Activated T-helper 17 cell treated with anti-CD3 and anti-CD28 coated beads, Interleukin-2, amount 50 U/mL, for 72 hours (primary cell): ENCODE data around the gene SPR. TPM values are rescaled to one million over a fixed set of nuclear protein-coding genes. Genes with fewer than 3 reads are reported as not detected.

ENCODE experiments used
- ATAC-seq: fragments of 150-1000 bp; cut with Tn5 transposase; replicated peaks from 2 replicates; pipeline ENCODE4 v1.10.0; 2021; ENCODE audit warnings: mild to moderate bottlenecking, moderate library complexity
- H3K27ac Mint-ChIP-seq: one replicate; pipeline ENCODE4 v1.8.0; 2022; ENCODE audit warnings: mixed read lengths
- H3K27me3 Mint-ChIP-seq: one replicate; pipeline ENCODE4 v1.8.0; 2022; ENCODE audit warnings: mixed read lengths
- H3K36me3 Mint-ChIP-seq: one replicate; pipeline ENCODE4 v1.8.0; 2022; ENCODE audit warnings: low read depth, mild to moderate bottlenecking, mixed read lengths
- H3K4me1 Mint-ChIP-seq: one replicate; pipeline ENCODE4 v1.8.0; 2022; ENCODE audit warnings: mixed read lengths
- H3K4me3 Mint-ChIP-seq: one replicate; pipeline ENCODE4 v1.8.0; 2022; ENCODE audit warnings: mild to moderate bottlenecking, mixed read lengths
- H3K9me3 Mint-ChIP-seq: one replicate; pipeline ENCODE4 v1.8.0; 2022; ENCODE audit warnings: mixed read lengths
- total RNA-seq, 2 donors: library from RNA; stranded (reverse); gene quantifications; one replicate each; pipeline ENCODE4 v1.2.3, GENCODE V29; 2022

SPR gene
- total RNA-seq, 2 donors from 2014 or later, result 5.2 to 12.9 TPM

- H3K36me3 Mint-ChIP-seq, result no peaks in the 10 kb centered on the region
- no peaks in the 10 kb centered on the region for H3K9me3 Mint-ChIP-seq
- no peak overlapping the region for H3K4me3 Mint-ChIP-seq
- ATAC-seq, result no peak
- peaks cover 26% of the 10 kb centered on the region for H3K27me3 Mint-ChIP-seq
- no peaks in the 10 kb centered on the region for H3K4me1 Mint-ChIP-seq
- no peak overlapping the region for H3K27ac Mint-ChIP-seq
These were observed 16.1 kb upstream of the SPR start for GRCh38 chr2:72871060-72871459.

GRCh38 chr2:72871880-72872279 lies 15.3 kb upstream of the SPR start:
- ATAC-seq, result peak; percentile 34

GRCh38 chr2:72883356-72883962 lies 3.7 kb upstream of the SPR start:
- no peaks in the 10 kb centered on the region for H3K4me1 Mint-ChIP-seq
- no peak for ATAC-seq
- peaks cover 52% of the 10 kb centered on the region for H3K27me3 Mint-ChIP-seq
- H3K9me3 Mint-ChIP-seq, result no peaks in the 10 kb centered on the region
- H3K4me3 Mint-ChIP-seq, result no peak overlapping the region
- no peak overlapping the region for H3K27ac Mint-ChIP-seq
- no peaks in the 10 kb centered on the region for H3K36me3 Mint-ChIP-seq

More at GRCh38 chr2:72871880-72872279, 15.3 kb upstream of the SPR start:
- Mint-ChIP-seq H3K4me3 (no peak overlapping the region), H3K4me1 (no peaks in the 10 kb centered on the region), H3K27ac (no peak overlapping the region), H3K27me3 (peaks cover 26% of the 10 kb centered on the region), H3K36me3 (no peaks in the 10 kb centered on the region), H3K9me3 (no peaks in the 10 kb centered on the region)

GRCh38 chr2:72886505-72887031 lies 640 bp upstream of the SPR start:
- Mint-ChIP-seq H3K4me1 (no peaks in the 10 kb centered on the region), H3K36me3 (no peaks in the 10 kb centered on the region), H3K27me3 (peaks cover 53% of the 10 kb centered on the region), H3K4me3 (peak overlapping the region; percentile 73), H3K27ac (no peak overlapping the region), H3K9me3 (no peaks in the 10 kb centered on the region)
- no peak for ATAC-seq

- no peak overlapping the region for H3K27ac Mint-ChIP-seq
- peaks cover 45% of the 10 kb centered on the region for H3K27me3 Mint-ChIP-seq
- no peaks in the 10 kb centered on the region for H3K36me3 Mint-ChIP-seq
- peak; percentile 68 for ATAC-seq
- H3K4me3 Mint-ChIP-seq, result peak overlapping the region; percentile 73
- no peaks in the 10 kb centered on the region for H3K4me1 Mint-ChIP-seq
- H3K9me3 Mint-ChIP-seq, result no peaks in the 10 kb centered on the region
These were observed 681 bp downstream of the SPR start for GRCh38 chr2:72887740-72888437.

DNA sequence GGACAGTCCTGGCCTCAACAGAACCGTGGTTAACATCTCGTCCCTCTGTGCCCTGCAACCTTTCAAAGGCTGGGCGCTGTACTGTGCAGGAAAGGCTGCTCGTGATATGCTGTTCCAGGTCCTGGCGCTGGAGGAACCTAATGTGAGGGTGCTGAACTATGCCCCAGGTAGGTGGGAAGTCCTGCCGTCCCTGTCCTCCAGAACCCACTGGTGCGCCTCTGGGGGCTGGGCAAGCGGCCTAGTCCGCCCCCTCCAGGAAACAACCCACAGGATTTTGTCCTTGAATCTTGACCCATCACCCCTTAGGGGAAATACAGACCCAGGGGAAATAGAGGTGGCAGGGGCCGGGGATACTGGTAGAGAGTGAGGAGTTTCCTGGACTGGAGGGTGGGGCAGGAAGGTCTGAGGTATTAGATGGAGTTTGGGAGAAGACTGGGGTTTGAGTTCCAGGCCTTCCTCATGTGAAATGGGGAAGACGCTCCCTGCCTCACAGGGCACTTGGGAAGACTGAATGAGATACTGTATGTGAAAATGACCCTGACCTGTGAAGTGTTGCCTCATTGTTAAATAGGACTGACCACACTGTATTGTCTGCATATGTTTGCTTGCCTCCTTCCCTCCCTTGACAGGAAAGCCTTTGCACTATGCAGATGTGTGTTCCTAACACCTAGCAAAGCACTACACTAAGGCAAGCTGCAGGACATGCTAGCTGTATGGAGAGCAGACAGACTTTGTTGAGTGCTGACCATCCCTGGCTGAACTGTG lies 1.4 kb downstream of the SPR start:
- ATAC-seq, result no peak
- no peak overlapping the region for H3K27ac Mint-ChIP-seq
- H3K36me3 Mint-ChIP-seq, result no peaks in the 10 kb centered on the region
- peaks cover 40% of the 10 kb centered on the region for H3K27me3 Mint-ChIP-seq
- H3K4me1 Mint-ChIP-seq, result no peaks in the 10 kb centered on the region
- H3K9me3 Mint-ChIP-seq, result no peaks in the 10 kb centered on the region
- peak overlapping the region; percentile 73 for H3K4me3 Mint-ChIP-seq

DNA sequence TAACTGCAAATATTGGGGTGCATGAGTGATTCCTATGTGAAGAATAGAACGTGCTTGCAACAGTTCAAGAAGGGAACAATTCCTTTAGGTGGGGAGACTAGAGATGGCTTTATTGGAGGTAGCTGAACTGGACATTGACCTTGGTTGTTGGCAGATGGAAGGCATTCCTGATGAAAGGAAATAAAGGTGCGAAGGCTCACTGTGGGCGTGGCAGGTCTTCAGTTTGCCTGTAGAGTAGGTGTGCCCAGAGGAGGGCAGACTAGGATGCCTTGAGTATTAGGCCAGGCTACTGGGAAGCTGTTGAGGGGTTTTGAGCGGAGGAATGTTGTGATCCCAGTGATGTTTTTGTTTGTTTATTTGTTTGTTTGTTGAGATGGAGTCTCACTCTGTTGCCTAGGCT lies 2.8 kb downstream of the SPR start:
- Mint-ChIP-seq H3K36me3 (no peaks in the 10 kb centered on the region), H3K4me1 (no peaks in the 10 kb centered on the region), H3K4me3 (no peak overlapping the region), H3K9me3 (no peaks in the 10 kb centered on the region), H3K27me3 (peaks cover 36% of the 10 kb centered on the region), H3K27ac (no peak overlapping the region)
- ATAC-seq, result no peak

- H3K27ac Mint-ChIP-seq, result no peak overlapping the region
- H3K4me1 Mint-ChIP-seq, result peaks cover 6% of the 10 kb centered on the region
- no peak overlapping the region for H3K4me3 Mint-ChIP-seq
- no peak for ATAC-seq
- H3K36me3 Mint-ChIP-seq, result no peaks in the 10 kb centered on the region
- H3K9me3 Mint-ChIP-seq, result no peaks in the 10 kb centered on the region
- H3K27me3 Mint-ChIP-seq, result peaks cover 36% of the 10 kb centered on the region
These were observed 4.0 kb downstream of the SPR start for GRCh38 chr2:72891091-72891818.

DNA sequence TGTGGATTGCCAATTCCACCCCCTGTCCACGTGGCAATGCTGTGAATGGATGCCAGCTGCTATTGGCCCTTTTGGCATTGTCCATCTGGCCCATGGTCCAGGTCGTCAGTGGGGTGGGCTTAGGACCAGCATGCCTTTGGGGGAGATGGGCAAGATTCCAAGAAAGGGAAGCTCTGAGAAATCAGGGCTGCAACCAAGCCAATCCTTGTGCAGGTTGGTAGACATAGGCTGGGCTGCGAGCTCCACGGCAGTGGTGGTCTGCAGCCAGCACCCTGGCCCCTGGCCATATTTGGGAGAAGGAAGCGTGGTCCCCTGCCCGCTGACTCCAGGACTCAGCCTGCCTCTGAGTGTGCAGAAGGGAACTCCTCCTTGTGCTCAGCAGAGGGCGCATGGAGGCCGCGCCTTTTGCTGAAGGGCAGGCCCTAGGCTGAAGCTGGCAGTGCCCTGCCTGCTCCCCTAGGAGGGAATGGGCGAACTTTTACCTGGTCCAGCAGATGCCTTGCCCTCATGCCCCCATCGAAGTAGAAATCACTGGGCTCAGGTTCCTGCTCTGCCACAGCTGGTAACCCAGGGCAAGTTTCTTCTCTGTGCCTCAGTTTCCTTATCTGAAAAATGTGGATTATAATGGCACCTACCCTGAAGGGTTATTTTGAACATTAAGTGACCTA lies 5.4 kb downstream of the SPR start:
- Mint-ChIP-seq H3K27me3 (peaks cover 40% of the 10 kb centered on the region), H3K9me3 (no peaks in the 10 kb centered on the region), H3K27ac (no peak overlapping the region), H3K4me3 (no peak overlapping the region), H3K4me1 (peaks cover 6% of the 10 kb centered on the region), H3K36me3 (no peaks in the 10 kb centered on the region)
- peak; percentile 84 for ATAC-seq

DNA sequence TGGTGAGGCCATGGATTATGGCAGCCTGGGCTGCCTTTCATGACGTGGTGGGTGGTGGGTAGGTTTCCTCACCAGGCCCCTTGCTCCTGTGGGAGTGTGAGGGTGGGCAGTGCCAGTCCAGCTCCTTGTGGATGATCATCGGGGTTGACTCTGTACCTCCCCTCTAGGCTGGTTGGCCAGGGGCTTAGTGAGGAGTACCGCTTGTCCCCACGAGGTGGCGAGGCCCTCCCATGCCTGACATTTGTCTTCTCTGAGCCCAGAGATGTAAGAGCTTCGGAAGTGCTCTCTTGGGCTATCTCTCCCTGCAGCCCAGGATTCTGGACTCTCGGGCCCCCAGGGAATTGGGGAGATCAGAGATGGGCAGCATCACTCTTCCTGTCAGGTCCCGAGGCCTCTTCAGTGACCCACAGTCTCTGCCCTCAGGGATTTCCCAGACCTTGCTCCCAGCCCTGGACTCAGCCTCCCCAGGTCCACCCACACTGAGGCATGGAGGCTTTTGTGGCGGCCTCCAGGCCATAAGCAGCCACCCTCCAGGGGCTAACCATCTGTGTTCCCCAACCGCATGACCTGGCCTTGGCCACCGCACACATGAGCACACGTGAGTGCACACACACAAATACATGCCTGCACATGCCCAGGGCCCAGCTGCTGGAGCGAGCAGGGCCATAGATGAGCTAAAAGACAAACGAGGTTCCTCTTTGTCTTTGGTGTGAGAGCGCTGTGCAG lies 6.5 kb downstream of the SPR start:
- Mint-ChIP-seq H3K4me3 (no peak overlapping the region), H3K27me3 (peaks cover 43% of the 10 kb centered on the region), H3K9me3 (no peaks in the 10 kb centered on the region), H3K27ac (no peak overlapping the region), H3K36me3 (no peaks in the 10 kb centered on the region), H3K4me1 (peaks cover 6% of the 10 kb centered on the region)
- peak; percentile 54 for ATAC-seq

DNA sequence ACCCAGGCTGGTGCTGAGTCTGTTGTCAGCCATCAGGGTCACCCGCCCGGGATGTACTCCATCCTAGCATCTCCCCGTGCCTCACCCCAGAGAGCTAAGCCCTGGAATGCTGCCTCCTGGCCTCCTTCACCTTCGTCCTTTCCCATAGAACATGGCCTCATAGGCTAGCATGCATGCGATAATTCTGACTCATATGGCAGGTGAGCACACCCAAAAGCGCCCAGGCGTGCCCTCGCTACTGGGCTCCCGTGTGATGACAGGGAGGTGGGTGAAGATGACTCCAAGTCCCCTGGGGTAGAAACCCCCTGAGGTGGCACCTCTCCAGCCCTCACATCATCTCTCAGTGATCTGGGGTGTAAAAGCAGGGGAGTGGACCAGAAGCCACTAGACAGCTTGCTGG lies 7.3 kb downstream of the SPR start:
- ATAC-seq, result no peak
- Mint-ChIP-seq H3K4me1 (peaks cover 6% of the 10 kb centered on the region), H3K27ac (no peak overlapping the region), H3K9me3 (no peaks in the 10 kb centered on the region), H3K4me3 (no peak overlapping the region), H3K27me3 (peaks cover 45% of the 10 kb centered on the region), H3K36me3 (no peaks in the 10 kb centered on the region)

GRCh38 chr2:72895154-72895553 lies 7.9 kb downstream of the SPR start:
- H3K27ac Mint-ChIP-seq, result peak overlapping the region; percentile 39
- no peak overlapping the region for H3K4me3 Mint-ChIP-seq
- peaks cover 41% of the 10 kb centered on the region for H3K27me3 Mint-ChIP-seq
- H3K36me3 Mint-ChIP-seq, result no peaks in the 10 kb centered on the region
- peaks cover 6% of the 10 kb centered on the region for H3K4me1 Mint-ChIP-seq
- no peaks in the 10 kb centered on the region for H3K9me3 Mint-ChIP-seq
- no peak for ATAC-seq

- Mint-ChIP-seq H3K4me1 (peaks cover 6% of the 10 kb centered on the region), H3K4me3 (no peak overlapping the region), H3K9me3 (no peaks in the 10 kb centered on the region), H3K27me3 (peaks cover 43% of the 10 kb centered on the region), H3K36me3 (no peaks in the 10 kb centered on the region), H3K27ac (peak overlapping the region; percentile 39)
- ATAC-seq, result no peak
These were observed 8.6 kb downstream of the SPR start for GRCh38 chr2:72895759-72896281.
